Measurements from ENCODE around the gene DENND1A.

Gene DENND1A

GRCh38 chr9:123872710-123873109, 57.2 kb downstream of the DENND1A start:
- no peak for DNase-seq (ENCODE audit: low read depth, low spot score)
- no peak overlapping the region for H3K27ac ChIP-seq

GRCh38 chr9:123871781-123872180, 58.1 kb downstream of the DENND1A start:
- no peak overlapping the region for H3K27ac ChIP-seq
- no peak for DNase-seq (ENCODE audit: low read depth, low spot score)

- no peak for DNase-seq (ENCODE audit: low read depth, low spot score)
- H3K27ac ChIP-seq: no peak overlapping the region
These were observed 61.9 kb downstream of the DENND1A start for GRCh38 chr9:123868002-123868401.

- no peak for DNase-seq (ENCODE audit: low read depth, low spot score)
- H3K27ac ChIP-seq: no peak overlapping the region
These were observed 62.9 kb downstream of the DENND1A start for GRCh38 chr9:123867034-123867433.

GRCh38 chr9:123866497-123866896, 63.4 kb downstream of the DENND1A start:
- DNase-seq (ENCODE audit: low read depth, low spot score): no peak
- H3K27ac ChIP-seq: no peak overlapping the region

- no peak for DNase-seq (ENCODE audit: low read depth, low spot score)
- no peak overlapping the region for H3K27ac ChIP-seq
These were observed 64.5 kb downstream of the DENND1A start for GRCh38 chr9:123865226-123866000.

GRCh38 chr9:123864251-123864650, 65.7 kb downstream of the DENND1A start:
- no peak overlapping the region for H3K27ac ChIP-seq
- no peak for DNase-seq (ENCODE audit: low read depth, low spot score)

- DNase-seq (ENCODE audit: low read depth, low spot score): no peak
- H3K27ac ChIP-seq: no peak overlapping the region
These were observed 66.6 kb downstream of the DENND1A start for GRCh38 chr9:123863164-123863855.

- no peak for DNase-seq (ENCODE audit: low read depth, low spot score)
- no peak overlapping the region for H3K27ac ChIP-seq
These were observed 68.2 kb downstream of the DENND1A start for GRCh38 chr9:123861756-123862120.

GRCh38 chr9:123861086-123861755, 68.7 kb downstream of the DENND1A start:
- DNase-seq (ENCODE audit: low read depth, low spot score): no peak
- no peak overlapping the region for H3K27ac ChIP-seq

GRCh38 chr9:123860603-123861002, 69.3 kb downstream of the DENND1A start:
- no peak for DNase-seq (ENCODE audit: low read depth, low spot score)
- no peak overlapping the region for H3K27ac ChIP-seq

GRCh38 chr9:123852403-123852802, 77.5 kb downstream of the DENND1A start:
- DNase-seq (ENCODE audit: low read depth, low spot score): no peak
- H3K27ac ChIP-seq: no peak overlapping the region

GRCh38 chr9:123851851-123852250, 78.1 kb downstream of the DENND1A start:
- H3K27ac ChIP-seq: no peak overlapping the region

GRCh38 chr9:123848447-123849085, 81.4 kb downstream of the DENND1A start:
- DNase-seq (ENCODE audit: low read depth, low spot score): no peak
- no peak overlapping the region for H3K27ac ChIP-seq

More at GRCh38 chr9:123851851-123852250, 78.1 kb downstream of the DENND1A start:
- DNase-seq (ENCODE audit: low read depth, low spot score): no peak

- no peak for DNase-seq (ENCODE audit: low read depth, low spot score)
- H3K27ac ChIP-seq: no peak overlapping the region
These were observed 83.0 kb downstream of the DENND1A start for GRCh38 chr9:123846966-123847365.

GRCh38 chr9:123843703-123844102, 86.2 kb downstream of the DENND1A start:
- H3K27ac ChIP-seq: no peak overlapping the region
- DNase-seq (ENCODE audit: low read depth, low spot score): no peak

GRCh38 chr9:123835821-123836220, 94.1 kb downstream of the DENND1A start:
- DNase-seq (ENCODE audit: low read depth, low spot score): no peak
- H3K27ac ChIP-seq: no peak overlapping the region

GRCh38 chr9:123834889-123835562, 94.9 kb downstream of the DENND1A start:
- H3K27ac ChIP-seq: no peak overlapping the region
- no peak for DNase-seq (ENCODE audit: low read depth, low spot score)

- DNase-seq (ENCODE audit: low read depth, low spot score): no peak
- no peak overlapping the region for H3K27ac ChIP-seq
These were observed 95.6 kb downstream of the DENND1A start for GRCh38 chr9:123834218-123834888.

All from epithelial cell of prostate (primary cell).